Liver (tissue), 9 donors: Measurements from ENCODE around the gene CASTOR1. TPM values are rescaled to one million over a fixed set of nuclear protein-coding genes. Genes with fewer than 3 reads are reported as not detected.

ENCODE experiments used
- DNase-seq: peaks from one replicate; pipeline ENCODE4 v3.0.0-alpha.2; 2017; ENCODE audit warnings: low spot score
- H3K27ac ChIP-seq, 2 donors: one replicate each; pipeline ENCODE4 v1.7.0; 2013; ENCODE audit warnings: inconsistent platforms in 2 of 2, low read length in 2 of 2, control low read depth in 1 of 2, low read depth in 1 of 2, mild to moderate bottlenecking in 1 of 2
- H3K27me3 ChIP-seq, 4 donors: one replicate each; pipeline versions ENCODE4 v1.6.1 to v1.7.0; 2013; ENCODE audit warnings: low read length in 3 of 4, inconsistent platforms in 1 of 4, mild to moderate bottlenecking in 1 of 4, moderate library complexity in 1 of 4; ENCODE audit not compliant: control insufficient read depth in 4 of 4, insufficient read depth in 4 of 4
- H3K36me3 ChIP-seq, 4 donors: one replicate each; pipeline versions ENCODE4 v1.6.1 to v1.7.0; 2013; ENCODE audit warnings: low read length in 3 of 4, mild to moderate bottlenecking in 3 of 4, low read depth in 1 of 4, moderate library complexity in 1 of 4; ENCODE audit not compliant: control insufficient read depth in 4 of 4, insufficient read depth in 3 of 4
- H3K4me1 ChIP-seq, 4 donors: one replicate each; pipeline versions ENCODE4 v1.6.1 to v1.7.0; 2013; ENCODE audit warnings: low read length in 3 of 4, mild to moderate bottlenecking in 3 of 4, moderate library complexity in 1 of 4; ENCODE audit not compliant: control insufficient read depth in 4 of 4, insufficient read depth in 4 of 4
- H3K4me3 ChIP-seq, 3 donors: one replicate each; pipeline versions ENCODE4 v1.6.1 to v1.7.0; 2013; ENCODE audit warnings: low read length in 3 of 3, control low read depth in 1 of 3, low read depth in 1 of 3, mild to moderate bottlenecking in 1 of 3
- H3K9ac ChIP-seq, 2 donors: one replicate each; pipeline ENCODE4 v1.7.0; 2013; ENCODE audit warnings: low read length in 2 of 2, mild to moderate bottlenecking in 2 of 2, moderate library complexity in 2 of 2, control low read depth in 1 of 2, low read depth in 1 of 2
- H3K9me3 ChIP-seq, 4 donors: one replicate each; pipeline versions ENCODE4 v1.6.1 to v1.7.0; 2013; ENCODE audit warnings: low read length in 3 of 4; ENCODE audit not compliant: control insufficient read depth in 4 of 4
- EGR1 ChIP-seq, 2 donors: IDR thresholded peaks; 2 replicates each; pipeline ENCODE4 v1.6.1; 2016 to 2018; ENCODE audit warnings: antibody characterized with exemption in 2 of 2, low read depth in 2 of 2
- FOXA1 ChIP-seq: IDR thresholded peaks from 2 replicates; pipeline ENCODE4 v1.6.1; 2016; ENCODE audit warnings: antibody characterized with exemption
- FOXA2 ChIP-seq: IDR thresholded peaks from 2 replicates; pipeline ENCODE4 v1.6.1; 2016; ENCODE audit warnings: antibody characterized with exemption
- GABPA ChIP-seq, 2 donors: IDR thresholded peaks in 1 of 2; conservative IDR thresholded peaks in 1 of 2; 2 replicates each; pipeline ENCODE4 v1.6.1; 2016; ENCODE audit warnings: antibody characterized with exemption in 2 of 2, mild to moderate bottlenecking in 1 of 2, moderate library complexity in 1 of 2
- HNF4A ChIP-seq, 2 donors: conservative IDR thresholded peaks; 2 replicates each; pipeline ENCODE4 v1.6.1; 2016; ENCODE audit warnings: antibody characterized with exemption in 2 of 2, mild to moderate bottlenecking in 2 of 2
- HNF4G ChIP-seq: IDR thresholded peaks from 2 replicates; pipeline ENCODE4 v1.6.1; 2016; ENCODE audit warnings: antibody characterized with exemption
- JUND ChIP-seq, 2 donors: IDR thresholded peaks; 2 replicates each; pipeline ENCODE4 v1.6.1; 2016; ENCODE audit warnings: antibody characterized with exemption in 2 of 2
- NR2F2 ChIP-seq: IDR thresholded peaks from 2 replicates; pipeline ENCODE4 v1.6.1; 2016; ENCODE audit warnings: antibody characterized with exemption
- RXRA ChIP-seq, 2 donors: IDR thresholded peaks; 2 replicates each; pipeline ENCODE4 v1.6.1; 2017 to 2018; ENCODE audit warnings: antibody characterized with exemption in 2 of 2, mild to moderate bottlenecking in 1 of 2
- TAF1 ChIP-seq: conservative IDR thresholded peaks from 2 replicates; pipeline ENCODE4 v1.6.1; 2016; ENCODE audit warnings: antibody characterized with exemption, mild to moderate bottlenecking
- YY1 ChIP-seq: IDR thresholded peaks from 2 replicates; pipeline ENCODE4 v1.6.1; 2016; ENCODE audit warnings: antibody characterized with exemption, mild to moderate bottlenecking
- WGBS: extraction: QIAGEN DNeasy Blood & Tissue Kit; methylation state at CpG from one replicate; pipeline ENCODE4 v1.1.7; 2013; 5-methylcytosine and 5-hydroxymethylcytosine counted together
- polyA plus RNA-seq, 2 donors: library from polyadenylated mRNA; stranded (reverse) in 1 of 2; unstranded in 1 of 2; fragments of 200-250 nt in 1 of 2; fragments of >200 nt in 1 of 2; fragmentation: Nextera tagmentation in 1 of 2; extraction: Ambion mirVana in 1 of 2; gene quantifications; one replicate each; pipeline versions ENCODE4 v1.2.1 to v1.2.3, GENCODE V29; 2013 to 2015
- total RNA-seq, 2 donors: library from RNA; depleted of rRNA; stranded (reverse); fragments of >200 nt; gene quantifications; one replicate each; pipeline ENCODE4 v1.2.3, GENCODE V29; 2014
- TF ChIP-seq, protein P1 (sequence below): IDR thresholded peaks from 2 replicates; pipeline ENCODE4 v1.6.1; 2016; ENCODE audit warnings: antibody characterized with exemption, mild to moderate bottlenecking
- TF ChIP-seq, protein P2 (sequence below): fragments of 150-350 bp; IDR thresholded peaks from 2 replicates; pipeline ENCODE4 v1.5.1; 2017; ENCODE audit warnings: improper control_type of control experiment, low read depth, low read length; ENCODE audit not compliant: missing input control
- TF ChIP-seq, protein P3 (sequence below): IDR thresholded peaks from 2 replicates; pipeline ENCODE4 v1.6.1; 2016; ENCODE audit warnings: antibody characterized with exemption
- donor health status: healthy.
- donor health status: healthy.
- donor health status: healthy.
- donor health status: healthy.
- donor health status: healthy.

CASTOR1 gene
- total and polyA plus RNA-seq, 4 donors, result 1.8 to 5.4 (median 2.4) TPM

DNA sequence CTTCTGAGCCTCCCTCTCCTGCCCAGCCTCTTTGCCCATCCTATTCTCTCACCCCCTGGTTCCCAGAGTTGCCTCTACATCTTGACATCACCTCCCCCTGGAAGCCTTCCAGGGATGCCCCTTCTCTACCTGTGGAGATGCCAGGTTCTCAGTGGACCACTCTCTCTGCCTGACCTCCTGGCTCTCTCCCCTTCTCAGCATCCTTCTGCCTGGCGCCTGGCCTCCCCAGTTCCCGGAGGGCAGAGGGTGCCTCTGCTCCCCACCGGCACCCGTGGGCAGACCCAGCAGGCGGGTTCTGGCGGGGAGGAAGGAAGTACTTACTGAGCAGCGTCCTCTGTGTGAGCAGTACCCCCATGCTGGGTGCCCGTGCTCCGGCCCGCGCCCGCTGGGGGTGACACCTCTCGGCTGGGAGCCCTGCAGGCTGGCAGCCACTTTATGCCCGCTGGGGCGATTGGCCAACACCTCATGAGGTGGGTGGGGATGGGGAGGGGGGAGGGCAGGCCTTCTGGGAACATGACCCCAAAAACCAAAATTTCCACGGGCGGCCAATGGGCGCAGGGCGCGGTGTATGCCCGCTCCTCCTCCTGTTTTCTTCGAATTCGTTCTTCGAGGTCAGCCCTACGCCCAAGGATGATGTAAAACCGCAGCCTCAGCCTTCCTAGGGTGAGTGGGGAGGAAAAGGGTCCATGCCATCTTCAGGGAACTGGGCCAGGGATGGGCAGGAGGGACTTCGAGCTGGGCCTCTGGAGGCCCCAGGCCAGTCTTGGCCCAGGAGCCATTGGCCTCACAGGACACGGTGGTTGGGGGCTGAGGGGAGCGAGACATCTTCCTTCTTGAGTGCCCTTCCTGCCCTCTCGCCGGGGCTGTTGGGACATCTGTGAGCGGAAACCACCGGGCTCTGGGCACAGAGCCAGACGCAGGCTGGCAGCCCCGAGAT is 22.6 kb downstream of the CASTOR1 start, which contains the start of gene OSM (continued):
- TF ChIP-seq, protein P1, sequence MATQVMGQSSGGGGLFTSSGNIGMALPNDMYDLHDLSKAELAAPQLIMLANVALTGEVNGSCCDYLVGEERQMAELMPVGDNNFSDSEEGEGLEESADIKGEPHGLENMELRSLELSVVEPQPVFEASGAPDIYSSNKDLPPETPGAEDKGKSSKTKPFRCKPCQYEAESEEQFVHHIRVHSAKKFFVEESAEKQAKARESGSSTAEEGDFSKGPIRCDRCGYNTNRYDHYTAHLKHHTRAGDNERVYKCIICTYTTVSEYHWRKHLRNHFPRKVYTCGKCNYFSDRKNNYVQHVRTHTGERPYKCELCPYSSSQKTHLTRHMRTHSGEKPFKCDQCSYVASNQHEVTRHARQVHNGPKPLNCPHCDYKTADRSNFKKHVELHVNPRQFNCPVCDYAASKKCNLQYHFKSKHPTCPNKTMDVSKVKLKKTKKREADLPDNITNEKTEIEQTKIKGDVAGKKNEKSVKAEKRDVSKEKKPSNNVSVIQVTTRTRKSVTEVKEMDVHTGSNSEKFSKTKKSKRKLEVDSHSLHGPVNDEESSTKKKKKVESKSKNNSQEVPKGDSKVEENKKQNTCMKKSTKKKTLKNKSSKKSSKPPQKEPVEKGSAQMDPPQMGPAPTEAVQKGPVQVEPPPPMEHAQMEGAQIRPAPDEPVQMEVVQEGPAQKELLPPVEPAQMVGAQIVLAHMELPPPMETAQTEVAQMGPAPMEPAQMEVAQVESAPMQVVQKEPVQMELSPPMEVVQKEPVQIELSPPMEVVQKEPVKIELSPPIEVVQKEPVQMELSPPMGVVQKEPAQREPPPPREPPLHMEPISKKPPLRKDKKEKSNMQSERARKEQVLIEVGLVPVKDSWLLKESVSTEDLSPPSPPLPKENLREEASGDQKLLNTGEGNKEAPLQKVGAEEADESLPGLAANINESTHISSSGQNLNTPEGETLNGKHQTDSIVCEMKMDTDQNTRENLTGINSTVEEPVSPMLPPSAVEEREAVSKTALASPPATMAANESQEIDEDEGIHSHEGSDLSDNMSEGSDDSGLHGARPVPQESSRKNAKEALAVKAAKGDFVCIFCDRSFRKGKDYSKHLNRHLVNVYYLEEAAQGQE, result no peak
- TF ChIP-seq YY1, result no peak
- no peak for TF ChIP-seq HNF4A (conservative IDR thresholded peaks at IDR 0.05)
- TF ChIP-seq HNF4G, result no peak
- no peak for TF ChIP-seq TAF1
- TF ChIP-seq RXRA (IDR thresholded peaks at IDR 0.05), result no peak
- TF ChIP-seq, protein P2, sequence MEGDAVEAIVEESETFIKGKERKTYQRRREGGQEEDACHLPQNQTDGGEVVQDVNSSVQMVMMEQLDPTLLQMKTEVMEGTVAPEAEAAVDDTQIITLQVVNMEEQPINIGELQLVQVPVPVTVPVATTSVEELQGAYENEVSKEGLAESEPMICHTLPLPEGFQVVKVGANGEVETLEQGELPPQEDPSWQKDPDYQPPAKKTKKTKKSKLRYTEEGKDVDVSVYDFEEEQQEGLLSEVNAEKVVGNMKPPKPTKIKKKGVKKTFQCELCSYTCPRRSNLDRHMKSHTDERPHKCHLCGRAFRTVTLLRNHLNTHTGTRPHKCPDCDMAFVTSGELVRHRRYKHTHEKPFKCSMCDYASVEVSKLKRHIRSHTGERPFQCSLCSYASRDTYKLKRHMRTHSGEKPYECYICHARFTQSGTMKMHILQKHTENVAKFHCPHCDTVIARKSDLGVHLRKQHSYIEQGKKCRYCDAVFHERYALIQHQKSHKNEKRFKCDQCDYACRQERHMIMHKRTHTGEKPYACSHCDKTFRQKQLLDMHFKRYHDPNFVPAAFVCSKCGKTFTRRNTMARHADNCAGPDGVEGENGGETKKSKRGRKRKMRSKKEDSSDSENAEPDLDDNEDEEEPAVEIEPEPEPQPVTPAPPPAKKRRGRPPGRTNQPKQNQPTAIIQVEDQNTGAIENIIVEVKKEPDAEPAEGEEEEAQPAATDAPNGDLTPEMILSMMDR, result no peak
- TF ChIP-seq FOXA2, result no peak

DNA sequence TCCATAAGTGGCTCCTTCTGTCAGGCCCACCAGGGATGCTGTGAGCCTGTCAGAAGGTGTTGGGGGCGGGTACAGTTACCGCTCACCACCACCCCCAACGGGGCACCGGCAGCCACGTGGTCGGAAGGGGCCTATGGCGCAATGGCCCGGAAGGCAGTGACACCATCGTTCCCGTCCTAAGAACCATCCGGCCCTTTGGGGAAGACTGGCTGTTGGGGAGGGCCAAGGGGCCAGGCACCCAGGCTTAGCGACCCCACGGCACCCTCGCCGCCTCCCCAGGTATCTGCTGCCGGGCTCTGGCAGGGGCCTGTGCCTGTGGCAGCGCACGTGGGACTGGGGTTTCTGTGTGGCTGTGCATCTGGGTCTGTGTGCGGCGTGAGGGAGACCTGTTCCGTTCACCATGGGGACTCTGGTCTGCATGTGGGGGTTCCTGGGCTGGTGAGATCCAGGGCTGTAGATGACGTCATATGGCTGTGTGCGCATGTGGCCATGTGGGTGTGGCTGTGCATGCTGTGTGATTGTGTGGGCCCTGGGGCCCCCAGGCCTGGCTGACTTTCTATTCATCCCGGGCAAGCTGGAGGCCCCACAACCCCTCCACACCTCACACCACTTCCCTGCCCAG is 23.4 kb downstream of the CASTOR1 start:
- no peak overlapping the region for H3K9ac ChIP-seq
- H3K27me3 ChIP-seq, result no peaks in the 10 kb centered on the region
- H3K36me3 ChIP-seq, result no peaks in the 10 kb centered on the region
- TF ChIP-seq GABPA (IDR thresholded peaks at IDR 0.05 in 1 of 2, conservative IDR thresholded peaks at IDR 0.05 in 1 of 2) (no peak), JUND (IDR thresholded peaks at IDR 0.05) (no peak), HNF4A (conservative IDR thresholded peaks at IDR 0.05) (no peak), TAF1 (no peak), NR2F2 (no peak), EGR1 (IDR thresholded peaks at IDR 0.05; ENCODE audit: low read depth in 2 of 2) (no peak), RXRA (IDR thresholded peaks at IDR 0.05) (no peak), FOXA1 (no peak)
- TF ChIP-seq, protein P3, sequence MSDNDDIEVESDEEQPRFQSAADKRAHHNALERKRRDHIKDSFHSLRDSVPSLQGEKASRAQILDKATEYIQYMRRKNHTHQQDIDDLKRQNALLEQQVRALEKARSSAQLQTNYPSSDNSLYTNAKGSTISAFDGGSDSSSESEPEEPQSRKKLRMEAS, result no peak
- peak; percentile 68 for DNase-seq
- H3K9me3 ChIP-seq, result no peaks in the 10 kb centered on the region
- H3K27ac ChIP-seq, result peak overlapping the region; percentile 69 to 80
- peak overlapping the region in 2 of 3 donors; percentile 16 to 29 for H3K4me3 ChIP-seq
- 76% methylated on average over 24 of the region's 24 CpGs for WGBS
- peaks cover 0 to 4% (median 2%) of the 10 kb centered on the region in 4 donors for H3K4me1 ChIP-seq
